Transverse colon (tissue), 4 donors: ENCODE data around the gene ITGB1. TPM values are rescaled to one million over a fixed set of nuclear protein-coding genes. Genes with fewer than 3 reads are reported as not detected.

Experiments
- DNase-seq: peaks from one replicate; pipeline ENCODE4 v3.0.0-alpha.2; 2019
- H3K27ac ChIP-seq, 4 donors: fragments of 200-600 bp; sonication (generic); 2 replicates each; pipeline ENCODE4 v1.5.1; 2016 to 2018; ENCODE audit warnings: inconsistent platforms in 4 of 4
- H3K27me3 ChIP-seq: fragments of 200-600 bp; sonication (generic); 2 replicates; pipeline ENCODE4 v1.5.1; 2017; ENCODE audit warnings: inconsistent platforms
- H3K36me3 ChIP-seq, 4 donors: fragments of 200-600 bp; sonication (generic); 2 replicates each; pipeline ENCODE4 v1.5.1; 2017 to 2019; ENCODE audit warnings: inconsistent platforms in 4 of 4
- H3K4me1 ChIP-seq, 4 donors: fragments of 200-600 bp; sonication (generic); 2 replicates each; pipeline ENCODE4 v1.5.1; 2017 to 2020; ENCODE audit warnings: inconsistent platforms in 4 of 4
- H3K4me3 ChIP-seq, 4 donors: fragments of 200-600 bp; sonication (generic); 1 replicate in 1 of 4; 2 replicates in 3 of 4; pipeline versions ENCODE4 v1.5.1 to v1.6.1; 2017 to 2019; ENCODE audit warnings: inconsistent platforms in 4 of 4
- H3K9me3 ChIP-seq, 2 donors: fragments of 200-600 bp; sonication (generic); 2 replicates each; pipeline ENCODE4 v1.5.1; 2017 to 2019; ENCODE audit warnings: inconsistent platforms in 2 of 2
- CTCF ChIP-seq, 5 experiments: fragments of 200-600 bp in 3 of 5; fragments of 450-650 bp in 2 of 5; sonication (generic) in 3 of 5; IDR thresholded peaks; 1 replicate in 2 of 5; 2 replicates in 3 of 5; pipeline ENCODE4 v1.5.1; 2016 to 2017; ENCODE audit warnings: antibody characterized with exemption in 5 of 5, inconsistent platforms in 3 of 5, mild to moderate bottlenecking in 2 of 5, moderate library complexity in 1 of 5
- EP300 ChIP-seq: sonication (generic); formaldehyde crosslinking; IDR thresholded peaks from one replicate; pipeline ENCODE4 v1.6.1; 2017; ENCODE audit warnings: antibody characterized with exemption, low read depth
- POLR2A ChIP-seq: fragments of 450-650 bp; IDR thresholded peaks from one replicate; pipeline ENCODE4 v1.6.1; 2016; ENCODE audit warnings: antibody characterized with exemption, mild to moderate bottlenecking, moderate library complexity
- POLR2AphosphoS5 ChIP-seq, 3 donors: sonication (generic); formaldehyde crosslinking; IDR thresholded peaks; one replicate each; pipeline ENCODE4 v1.6.1; 2016; ENCODE audit warnings: antibody characterized with exemption in 3 of 3
- WGBS, 2 donors: methylation state at CpG; one replicate each; pipeline ENCODE4 v1.1.5; 2018; ENCODE audit warnings: low coverage in 1 of 2; 5-methylcytosine and 5-hydroxymethylcytosine counted together
- in situ Hi-C, 4 donors: fragments of 200-750 bp; cut with MboI; loops; one replicate each; pipeline versions ENCODE4 v1.15.0 to v1.15.1; 2017; ENCODE audit warnings: low sequenced_read_pairs in 3 of 4, low pct_ligation_motif_present in 1 of 4, low pct_unique_long_range_greater_than_20kb in 1 of 4
- intact Hi-C: fragments of 100-400 bp; cut with DNase I; formaldehyde crosslinking; loops from one replicate; pipeline ENCODE4 v1.15.1; 2023; ENCODE audit warnings: low total_unique reads
- total RNA-seq, 4 donors: library from RNA; depleted of rRNA; stranded (reverse); fragments of >200 nt; gene quantifications; one replicate each; pipeline ENCODE4 v1.1.0, GENCODE V29; 2016

ITGB1 gene
- total RNA-seq, 4 donors from 2014 or later = 135 to 362 (median 252) TPM

DNA sequence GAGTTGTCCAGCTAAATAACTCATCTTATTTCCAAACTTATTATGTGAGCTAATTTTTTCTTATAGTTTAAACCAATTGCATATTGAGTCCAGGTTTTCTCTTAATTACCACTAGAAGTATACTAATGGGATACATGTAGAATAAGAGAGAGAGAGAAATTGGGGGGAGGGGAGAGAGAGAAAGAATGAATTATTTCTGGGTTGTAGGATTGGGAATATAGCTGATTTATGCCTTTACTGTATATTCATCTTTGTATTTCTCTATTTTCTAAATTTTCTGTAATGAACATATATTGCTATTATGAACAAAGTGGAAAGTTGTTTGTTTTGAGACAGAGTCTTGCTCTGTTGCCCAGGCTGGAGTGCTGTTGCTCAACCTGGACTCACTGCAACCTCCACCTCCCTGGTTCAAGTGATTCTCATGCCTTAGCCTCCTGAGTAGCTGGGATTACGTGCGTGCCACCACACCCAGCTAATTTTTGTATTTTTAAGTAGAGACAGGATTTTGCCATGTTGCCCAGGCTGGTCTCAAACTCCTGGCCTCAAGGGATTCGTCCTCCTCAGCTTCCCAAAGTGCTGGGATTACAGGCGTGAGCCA is 26.1 kb upstream of the ITGB1 start:
- Histone ChIP-seq H3K4me1 (peaks cover 15 to 38% (median 30%) of the 10 kb centered on the region in 4 donors), H3K4me3 (no peak overlapping the region), H3K9me3 (no peaks in the 10 kb centered on the region), H3K36me3 (no peaks in the 10 kb centered on the region), H3K27me3 (no peaks in the 10 kb centered on the region), H3K27ac (peak overlapping the region in 1 of 4 donors; percentile 96)
- no peak for DNase-seq
- TF ChIP-seq POLR2A (no peak), CTCF (IDR thresholded peaks at IDR 0.05) (no peak), POLR2AphosphoS5 (IDR thresholded peaks at IDR 0.05) (no peak), EP300 (no peak)
- in situ Hi-C loops = no loop called here
- 93 to 94% methylated on average over 3 to 4 of the region's 4 CpGs for WGBS, 2 donors
- intact Hi-C loops = no loop called here

DNA sequence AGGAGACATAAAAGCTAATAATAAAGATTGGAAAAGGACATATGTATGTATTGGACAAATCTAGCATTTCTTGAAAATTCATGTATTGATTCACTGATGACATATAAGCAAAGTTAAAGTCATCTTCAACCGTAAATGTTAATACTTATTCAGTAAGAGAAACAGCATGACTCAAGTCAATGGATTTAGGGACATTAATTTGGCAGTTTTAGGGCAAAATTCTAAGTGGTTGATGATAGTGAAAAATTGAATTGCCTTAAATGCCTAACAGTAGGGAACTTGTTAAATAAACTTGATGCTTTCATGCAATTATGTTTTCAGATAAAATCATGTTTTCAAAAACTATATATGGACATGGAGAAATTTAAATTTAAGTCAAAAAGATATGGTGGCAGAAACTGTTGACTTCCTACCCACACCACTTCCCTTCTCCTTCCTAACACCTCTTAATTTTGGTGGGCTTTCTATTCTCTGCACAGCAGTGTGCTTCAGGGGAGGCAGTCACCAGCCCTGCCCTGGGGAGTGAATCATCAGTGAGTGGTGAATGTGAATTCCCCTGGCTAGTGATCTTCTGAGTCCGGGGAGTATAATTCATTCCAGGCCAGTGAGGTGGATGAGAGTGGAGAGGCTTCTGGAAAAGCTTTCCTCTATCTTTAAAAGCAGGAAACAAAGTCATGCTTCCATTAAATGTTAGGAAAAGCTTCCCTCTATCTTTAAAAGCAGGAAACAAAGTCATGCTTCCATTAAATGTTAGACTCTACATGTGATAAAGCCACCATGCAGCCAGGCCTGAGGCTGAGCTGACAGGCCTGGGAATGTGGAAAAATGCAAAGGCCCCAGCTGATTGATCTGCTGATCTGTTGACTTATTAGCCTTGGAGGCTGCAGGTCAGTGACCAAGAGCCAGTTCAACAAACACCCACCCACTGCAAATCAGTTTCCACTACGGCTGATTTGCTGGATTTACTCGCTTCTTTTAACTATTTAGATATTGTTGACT is 25.2 kb upstream of the ITGB1 start:
- intact Hi-C loops = no loop called here
- Histone ChIP-seq H3K4me3 (no peak overlapping the region), H3K36me3 (no peaks in the 10 kb centered on the region), H3K4me1 (peaks cover 15 to 38% (median 30%) of the 10 kb centered on the region in 4 donors), H3K27ac (peak overlapping the region; percentile 92 to 97 (median 95)), H3K27me3 (no peaks in the 10 kb centered on the region), H3K9me3 (no peaks in the 10 kb centered on the region)
- 81 to 85% methylated on average over 3 to 4 of the region's 4 CpGs for WGBS, 2 donors
- no peak for DNase-seq
- in situ Hi-C loops = no loop called here
- no peak for TF ChIP-seq POLR2A
- TF ChIP-seq POLR2AphosphoS5 (IDR thresholded peaks at IDR 0.05) = no peak
- no peak for TF ChIP-seq EP300
- no peak for TF ChIP-seq CTCF (IDR thresholded peaks at IDR 0.05)

DNA sequence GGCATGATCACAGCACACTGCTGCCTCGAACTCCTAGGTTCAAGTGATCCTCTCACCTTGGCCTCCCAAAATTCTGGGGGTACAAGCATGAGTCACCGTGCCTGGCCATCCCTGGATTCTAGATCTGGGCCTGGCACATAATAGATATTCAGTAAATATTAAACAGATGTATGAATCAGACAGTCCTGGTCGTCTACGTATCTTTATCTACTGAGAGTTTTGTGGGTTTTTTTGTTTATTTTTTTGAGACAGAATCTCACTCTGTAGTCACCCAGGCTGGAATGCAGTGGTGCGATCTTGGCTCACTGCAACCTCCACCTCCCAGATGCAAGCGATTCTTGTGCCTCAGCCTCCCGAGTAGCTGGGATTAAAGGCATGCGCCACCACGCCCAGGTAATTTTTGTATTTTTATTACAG is 24.3 kb upstream of the ITGB1 start:
- intact Hi-C loops (no loop called here), in situ Hi-C loops (no loop called here)
- no peak overlapping the region for H3K4me3 ChIP-seq
- TF ChIP-seq POLR2AphosphoS5 (IDR thresholded peaks at IDR 0.05) (no peak), POLR2A (no peak), EP300 (no peak), CTCF (IDR thresholded peaks at IDR 0.05) (no peak)
- WGBS, 2 donors = 47 to 59% methylated on average over 6 to 9 of the region's 9 CpGs
- H3K27me3 ChIP-seq = no peaks in the 10 kb centered on the region
- H3K9me3 ChIP-seq = no peaks in the 10 kb centered on the region
- peak overlapping the region; percentile 92 to 97 (median 95) for H3K27ac ChIP-seq
- H3K36me3 ChIP-seq = no peaks in the 10 kb centered on the region
- peaks cover 15 to 38% (median 30%) of the 10 kb centered on the region in 4 donors for H3K4me1 ChIP-seq
- DNase-seq = no peak

- WGBS, 2 donors = 50 to 56% methylated on average over 3 to 4 of the region's 4 CpGs
- H3K27ac ChIP-seq = peak overlapping the region; percentile 92 to 97 (median 95)
- no peaks in the 10 kb centered on the region for H3K27me3 ChIP-seq
- H3K9me3 ChIP-seq = no peaks in the 10 kb centered on the region
- TF ChIP-seq EP300 = no peak
- peak; percentile 91 for TF ChIP-seq POLR2A
- TF ChIP-seq POLR2AphosphoS5 (IDR thresholded peaks at IDR 0.05) = peak; percentile 81 to 94 (median 91)
- no peak for TF ChIP-seq CTCF (IDR thresholded peaks at IDR 0.05)
- H3K36me3 ChIP-seq = no peaks in the 10 kb centered on the region
- intact Hi-C loops = no loop called here
- peaks cover 15 to 38% (median 30%) of the 10 kb centered on the region in 4 donors for H3K4me1 ChIP-seq
- DNase-seq = peak; percentile 77
- H3K4me3 ChIP-seq = peak overlapping the region in 1 of 4 donors; percentile 58
- in situ Hi-C loops = no loop called here
Measured at GRCh38 chr10:32981760-32982159, 23.7 kb upstream of the ITGB1 start.
